ENCODE results near the gene FLOT1. TPM values are rescaled to one million over a fixed set of nuclear protein-coding genes. Genes with fewer than 3 reads are reported as not detected.

The FLOT1 gene
- total RNA-seq, 2 donors from 2014 or later, result 135 to 177 TPM

GRCh38 chr6:30686908-30687658, 55.4 kb downstream of the FLOT1 start:
- Histone ChIP-seq H3K27me3 (replicated peaks; ENCODE audit: insufficient read depth) (no peaks in the 10 kb centered on the region), H3K9me3 (no peaks in the 10 kb centered on the region), H3K4me1 (ENCODE audit: control insufficient read depth in 1 of 2, low read depth in 2 of 2) (peaks cover 24 to 40% of the 10 kb centered on the region in 2 donors), H3K4me3 (peak overlapping the region; percentile 99), H3K36me3 (no peaks in the 10 kb centered on the region), H3K27ac (peak overlapping the region; percentile 100)
- peak; percentile 30 for ATAC-seq (ENCODE audit: insufficient number of reproducible peaks, low FRiP score, low read depth)
- peak; percentile 89 for DNase-seq (ENCODE audit: low spot score)
- TF ChIP-seq CTCF (IDR thresholded peaks at IDR 0.05), result no peak

GRCh38 chr6:30686009-30686907, 56.2 kb downstream of the FLOT1 start, which contains the start of gene PPP1R18:
Gene PPP1R18, minus strand, starts transcription at chr6:30686645. Its CDS starts 627 bp downstream, at chr6:30686018.
- DNase-seq (ENCODE audit: low spot score) (peak; percentile 76), ATAC-seq (ENCODE audit: insufficient number of reproducible peaks, low FRiP score, low read depth) (no peak)
- no peaks in the 10 kb centered on the region for H3K9me3 ChIP-seq
- TF ChIP-seq CTCF (IDR thresholded peaks at IDR 0.05), result no peak
- H3K36me3 ChIP-seq, result no peaks in the 10 kb centered on the region
- peak within 1 kb of the TSS; percentile 99 for H3K4me3 ChIP-seq
- H3K4me1 ChIP-seq (ENCODE audit: control insufficient read depth in 1 of 2, low read depth in 2 of 2), result peaks cover 27 to 47% of the 10 kb centered on the region in 2 donors
- H3K27me3 ChIP-seq (replicated peaks; ENCODE audit: insufficient read depth), result no peaks in the 10 kb centered on the region
- peak within 1 kb of the TSS; percentile 100 for H3K27ac ChIP-seq

GRCh38 chr6:30685157-30686008, 57.1 kb downstream of the FLOT1 start:
- H3K27ac ChIP-seq, result peak overlapping the region; percentile 100
- peaks cover 36 to 53% of the 10 kb centered on the region in 2 donors for H3K4me1 ChIP-seq (ENCODE audit: control insufficient read depth in 1 of 2, low read depth in 2 of 2)
- peak overlapping the region; percentile 99 for H3K4me3 ChIP-seq
- no peak for ATAC-seq (ENCODE audit: insufficient number of reproducible peaks, low FRiP score, low read depth)
- peaks cover 3% of the 10 kb centered on the region for H3K36me3 ChIP-seq
- no peaks in the 10 kb centered on the region for H3K9me3 ChIP-seq
- no peak for DNase-seq (ENCODE audit: low spot score)
- no peaks in the 10 kb centered on the region for H3K27me3 ChIP-seq (replicated peaks; ENCODE audit: insufficient read depth)
- TF ChIP-seq CTCF (IDR thresholded peaks at IDR 0.05), result no peak

- H3K36me3 ChIP-seq, result peaks cover 11% of the 10 kb centered on the region
- H3K4me3 ChIP-seq, result peak overlapping the region; percentile 99
- peaks cover 38 to 53% of the 10 kb centered on the region in 2 donors for H3K4me1 ChIP-seq (ENCODE audit: control insufficient read depth in 1 of 2, low read depth in 2 of 2)
- no peaks in the 10 kb centered on the region for H3K27me3 ChIP-seq (replicated peaks; ENCODE audit: insufficient read depth)
- peak overlapping the region; percentile 100 for H3K27ac ChIP-seq
- ATAC-seq (ENCODE audit: insufficient number of reproducible peaks, low FRiP score, low read depth), result no peak
- no peak for TF ChIP-seq CTCF (IDR thresholded peaks at IDR 0.05)
- no peaks in the 10 kb centered on the region for H3K9me3 ChIP-seq
- no peak for DNase-seq (ENCODE audit: low spot score)
These were observed 57.9 kb downstream of the FLOT1 start for GRCh38 chr6:30684386-30685156.
